HG02938 (cell line): ENCODE results near the gene ARHGEF19.

ENCODE experiments used
- ATAC-seq: cut with Tn5 transposase; IDR thresholded peaks from one replicate; pipeline ENCODE4 v1.9.1; 2021; ENCODE audit warnings: mild to moderate bottlenecking, moderate library complexity; ENCODE audit not compliant: unreplicated experiment

Gene ARHGEF19

GRCh38 chr1:16152481-16153087, 59.9 kb downstream of the ARHGEF19 start:
- no peak for ATAC-seq

- ATAC-seq = no peak
Measured at GRCh38 chr1:16151995-16152384, 60.5 kb downstream of the ARHGEF19 start.

- no peak for ATAC-seq
Measured at GRCh38 chr1:16151196-16151994, 61.1 kb downstream of the ARHGEF19 start.

- ATAC-seq = no peak
Measured at GRCh38 chr1:16150508-16150907, 61.9 kb downstream of the ARHGEF19 start.

DNA sequence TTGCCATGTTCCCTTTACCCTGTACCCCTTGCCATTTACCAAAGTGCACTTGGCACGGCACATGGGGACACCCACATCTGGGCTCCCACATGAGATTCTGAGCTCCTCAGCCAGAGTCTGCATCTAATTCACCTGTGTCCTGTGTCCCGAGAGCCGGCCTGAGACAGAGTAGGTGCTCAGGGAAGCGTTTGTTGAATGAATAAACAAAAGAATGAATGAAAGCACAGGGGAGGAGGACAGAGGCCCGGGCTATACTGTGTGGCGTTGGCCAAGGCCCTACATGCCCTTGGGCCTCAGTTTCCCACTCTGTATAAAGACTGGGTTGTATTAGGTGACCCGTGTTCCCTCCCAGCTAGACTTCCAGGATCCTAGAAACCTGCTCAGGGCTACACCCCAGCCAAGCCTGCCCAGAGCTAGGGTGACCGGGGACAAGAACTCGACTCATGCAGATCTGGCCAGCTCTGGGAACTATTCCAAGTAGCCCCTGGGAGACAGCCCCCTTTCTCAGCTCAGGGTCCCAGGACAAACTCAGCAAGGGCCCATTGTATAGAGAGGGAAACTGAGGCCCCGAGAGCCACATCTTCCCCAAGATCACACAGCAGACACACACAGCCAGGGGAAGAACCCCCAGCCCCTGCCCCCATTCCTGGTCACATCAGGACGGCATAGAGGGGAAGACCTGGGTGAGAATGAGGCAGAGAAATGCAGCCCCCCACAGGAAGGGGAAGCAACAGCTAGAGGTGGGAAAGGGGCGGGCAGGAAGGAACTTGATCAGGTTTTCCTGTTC, 62.6 kb downstream of the ARHGEF19 start:
- ATAC-seq = no peak

- ATAC-seq = no peak
Measured at GRCh38 chr1:16149146-16149545, 63.3 kb downstream of the ARHGEF19 start.

DNA sequence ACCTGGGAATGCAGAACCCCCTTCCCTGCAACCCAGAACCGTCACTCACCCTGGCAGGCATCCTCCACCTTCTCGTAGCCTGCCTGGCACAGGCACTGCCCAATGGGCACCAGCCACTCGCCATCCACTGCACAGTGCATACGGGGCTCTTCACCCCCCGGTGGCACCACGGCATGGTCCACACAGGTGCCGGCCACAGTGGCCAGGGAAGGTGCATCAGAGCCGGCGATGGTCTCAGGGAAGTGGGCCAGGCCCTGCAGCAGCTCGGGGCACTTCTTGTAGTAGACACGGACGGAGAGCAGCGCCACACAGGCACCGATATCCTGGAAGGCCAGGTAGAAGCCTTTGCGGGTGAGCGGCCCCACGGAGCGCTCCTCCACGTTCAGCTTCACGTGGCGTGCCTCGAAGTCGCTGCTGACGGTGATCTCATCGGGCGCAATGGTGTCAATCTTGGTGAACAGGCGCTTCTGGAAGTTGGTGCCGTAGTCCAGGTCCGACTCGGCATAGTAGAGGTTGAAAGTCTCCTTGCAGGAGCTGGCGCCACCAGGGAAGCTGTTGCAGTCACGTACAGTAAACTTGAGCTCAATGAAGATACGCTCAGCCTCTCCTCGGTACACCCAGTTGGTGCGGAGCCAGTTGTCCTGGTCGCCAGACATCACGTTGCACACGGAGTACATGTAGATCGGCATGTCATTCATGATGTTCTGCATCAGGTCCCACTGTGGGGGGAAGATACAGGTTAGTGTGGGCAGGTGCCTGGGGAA, 63.9 kb downstream of the ARHGEF19 start:
- ATAC-seq = no peak
